Tibial nerve (tissue), 3 donors: ENCODE results near the gene VILL.

ENCODE experiments used
- CTCF ChIP-seq, 5 experiments: fragments of 200-600 bp in 3 of 5; fragments of 450-650 bp in 2 of 5; sonication (generic) in 3 of 5; IDR thresholded peaks; one replicate each; pipeline ENCODE4 v1.5.1; 2016 to 2019; ENCODE audit warnings: antibody characterized with exemption in 5 of 5, mild to moderate bottlenecking in 3 of 5, moderate library complexity in 2 of 5
- POLR2A ChIP-seq, 2 donors: fragments of 450-650 bp; IDR thresholded peaks; one replicate each; pipeline ENCODE4 v1.6.1; 2017; ENCODE audit warnings: antibody characterized with exemption in 2 of 2, mild to moderate bottlenecking in 2 of 2, moderate library complexity in 2 of 2

GRCh38 chr3:37991823-37992222, 1.2 kb downstream of the VILL start:
- TF ChIP-seq CTCF (IDR thresholded peaks at IDR 0.05) (no peak), POLR2A (IDR thresholded peaks at IDR 0.05) (no peak)
